Naive B cell (primary cell): ENCODE measurements around the gene RHOF. TPM values are rescaled to one million over a fixed set of nuclear protein-coding genes. Genes with fewer than 3 reads are reported as not detected.

Experiments used
- ATAC-seq, 2 donors: fragments of 150-1000 bp; cut with Tn5 transposase; 2 replicates each; pipeline ENCODE4 v1.10.0; 2021; ENCODE audit warnings: low read depth in 2 of 2, mild to moderate bottlenecking in 2 of 2, moderate library complexity in 2 of 2
- DNase-seq: peaks from one replicate; pipeline ENCODE4 v3.0.0; 2022
- H3K27ac Mint-ChIP-seq, 6 donors: one replicate each; pipeline ENCODE4 v1.8.0; 2020 to 2022; ENCODE audit warnings: mild to moderate bottlenecking in 6 of 6, mixed read lengths in 6 of 6, moderate library complexity in 5 of 6, inconsistent platforms in 2 of 6
- H3K27me3 Mint-ChIP-seq, 3 donors: one replicate each; pipeline ENCODE4 v1.8.0; 2021 to 2022; ENCODE audit warnings: mixed read lengths in 3 of 3, mild to moderate bottlenecking in 1 of 3
- H3K36me3 Mint-ChIP-seq, 2 donors: one replicate each; pipeline ENCODE4 v1.8.0; 2020 to 2022; ENCODE audit warnings: mixed read lengths in 2 of 2, inconsistent platforms in 1 of 2, mild to moderate bottlenecking in 1 of 2
- H3K4me1 Mint-ChIP-seq, 3 donors: one replicate each; pipeline ENCODE4 v1.8.0; 2020 to 2022; ENCODE audit warnings: mixed read lengths in 3 of 3, inconsistent platforms in 1 of 3, mild to moderate bottlenecking in 1 of 3, moderate library complexity in 1 of 3
- H3K4me3 Mint-ChIP-seq, 8 donors: one replicate each; pipeline ENCODE4 v1.8.0; 2020 to 2022; ENCODE audit warnings: mild to moderate bottlenecking in 8 of 8, mixed read lengths in 8 of 8, moderate library complexity in 8 of 8, inconsistent platforms in 2 of 8
- H3K9me3 Mint-ChIP-seq, 7 donors: one replicate each; pipeline ENCODE4 v1.8.0; 2020 to 2022; ENCODE audit warnings: mixed read lengths in 7 of 7, mild to moderate bottlenecking in 5 of 7, inconsistent platforms in 2 of 7, moderate library complexity in 1 of 7
- polyA plus RNA-seq, 6 donors: library from polyadenylated mRNA; unstranded; fragments of 300-500 nt; fragmentation: Illumina TruSeq; gene quantifications; one replicate each; pipeline ENCODE4 v1.2.3, GENCODE V29; 2021; ENCODE audit warnings: low read depth in 6 of 6

The RHOF gene
- polyA plus RNA-seq, 6 donors from 2014 or later, result 40.2 to 63.9 (median 50.2) TPM

DNA sequence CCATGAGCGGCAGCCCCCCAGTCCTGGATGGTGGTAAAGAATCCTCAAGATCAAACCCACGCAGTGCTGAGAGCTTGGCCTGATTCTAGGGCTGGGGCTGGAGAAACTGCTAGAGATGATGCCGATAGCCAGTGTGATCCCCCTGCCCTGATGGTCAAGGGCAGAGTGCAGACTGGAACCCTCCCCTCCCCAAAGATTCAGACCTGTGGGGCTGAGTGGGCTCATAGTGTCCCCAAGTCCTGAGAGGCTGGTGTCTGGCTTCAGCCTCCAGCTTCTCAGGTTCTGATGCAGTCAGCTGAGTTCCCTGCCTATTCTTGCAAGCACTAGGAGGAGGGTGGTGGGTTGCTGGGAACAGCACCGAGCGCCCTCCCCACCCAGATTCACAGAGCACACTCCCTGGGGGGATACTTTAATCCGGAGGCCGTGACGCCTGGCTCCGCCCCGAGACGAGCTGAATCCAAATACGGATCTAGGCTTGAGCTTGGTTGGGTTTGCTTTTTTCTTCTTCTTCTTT is 11.9 kb downstream of the RHOF start:
- Mint-ChIP-seq H3K9me3 (no peaks in the 10 kb centered on the region), H3K36me3 (peaks cover 0 to 7% of the 10 kb centered on the region in 2 donors), H3K27me3 (no peaks in the 10 kb centered on the region), H3K4me1 (peaks cover 35 to 65% (median 51%) of the 10 kb centered on the region in 3 donors), H3K4me3 (peak overlapping the region; percentile 74 to 91 (median 82)), H3K27ac (peak overlapping the region; percentile 91 to 99 (median 98))
- peak; percentile 38 for DNase-seq
- ATAC-seq, result peak; percentile 46 to 54

DNA sequence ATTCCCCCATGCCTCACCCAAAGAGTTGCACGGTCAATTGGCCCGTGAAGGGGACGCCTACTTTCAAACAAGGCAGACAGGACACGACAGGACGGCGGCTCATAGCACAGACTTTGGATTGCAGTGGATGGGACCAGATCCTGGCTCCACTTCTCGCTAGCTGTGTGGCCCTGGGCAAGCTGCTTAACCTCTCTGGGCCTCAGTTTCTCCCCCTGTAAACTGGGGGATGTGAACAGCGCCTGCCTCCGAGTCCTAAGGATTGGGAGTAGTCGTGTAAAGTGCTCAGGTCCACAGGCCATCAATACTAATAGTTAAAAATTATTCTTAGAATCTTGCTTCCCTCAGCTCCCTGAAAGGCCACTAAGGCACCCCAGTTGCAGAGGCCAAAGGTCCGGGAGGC is 13.1 kb downstream of the RHOF start:
- Mint-ChIP-seq H3K9me3 (no peaks in the 10 kb centered on the region), H3K4me1 (peaks cover 33 to 60% (median 50%) of the 10 kb centered on the region in 3 donors), H3K36me3 (peaks cover 0 to 7% of the 10 kb centered on the region in 2 donors), H3K27me3 (no peaks in the 10 kb centered on the region), H3K4me3 (peak overlapping the region in 1 of 8 donors; percentile 69), H3K27ac (peak overlapping the region in 5 of 6 donors; percentile 47 to 99 (median 57))
- no peak for ATAC-seq
- DNase-seq, result no peak

DNA sequence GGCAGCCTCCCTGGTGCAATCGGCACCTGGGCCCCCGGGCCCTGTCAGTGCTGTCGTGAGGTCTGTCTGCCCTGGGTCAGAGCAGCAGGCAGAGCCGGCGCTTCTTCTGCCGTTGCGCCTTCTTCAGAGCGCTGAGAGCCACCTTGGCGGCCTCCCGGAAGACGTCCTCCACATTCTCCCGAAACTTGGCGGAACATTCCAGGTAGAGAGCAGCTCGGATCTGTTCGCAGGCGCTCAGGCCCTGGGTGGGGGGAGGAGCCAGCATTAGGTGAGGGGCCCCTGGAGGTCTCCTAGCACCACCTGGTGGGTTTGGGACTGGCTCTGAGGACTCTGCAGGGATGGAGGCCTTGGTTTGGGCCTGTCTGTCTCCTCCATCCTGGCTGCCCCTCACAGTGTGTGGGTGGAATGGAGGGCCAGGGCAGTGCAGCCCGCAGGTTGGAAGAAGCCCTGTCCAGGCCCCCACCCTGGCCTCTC is 14.0 kb downstream of the RHOF start:
- Mint-ChIP-seq H3K36me3 (peaks cover 0 to 7% of the 10 kb centered on the region in 2 donors), H3K9me3 (no peaks in the 10 kb centered on the region), H3K4me3 (no peak overlapping the region), H3K27ac (peak overlapping the region in 1 of 6 donors; percentile 51), H3K27me3 (no peaks in the 10 kb centered on the region), H3K4me1 (peaks cover 27 to 51% (median 47%) of the 10 kb centered on the region in 3 donors)
- ATAC-seq, result no peak
- DNase-seq, result no peak

DNA sequence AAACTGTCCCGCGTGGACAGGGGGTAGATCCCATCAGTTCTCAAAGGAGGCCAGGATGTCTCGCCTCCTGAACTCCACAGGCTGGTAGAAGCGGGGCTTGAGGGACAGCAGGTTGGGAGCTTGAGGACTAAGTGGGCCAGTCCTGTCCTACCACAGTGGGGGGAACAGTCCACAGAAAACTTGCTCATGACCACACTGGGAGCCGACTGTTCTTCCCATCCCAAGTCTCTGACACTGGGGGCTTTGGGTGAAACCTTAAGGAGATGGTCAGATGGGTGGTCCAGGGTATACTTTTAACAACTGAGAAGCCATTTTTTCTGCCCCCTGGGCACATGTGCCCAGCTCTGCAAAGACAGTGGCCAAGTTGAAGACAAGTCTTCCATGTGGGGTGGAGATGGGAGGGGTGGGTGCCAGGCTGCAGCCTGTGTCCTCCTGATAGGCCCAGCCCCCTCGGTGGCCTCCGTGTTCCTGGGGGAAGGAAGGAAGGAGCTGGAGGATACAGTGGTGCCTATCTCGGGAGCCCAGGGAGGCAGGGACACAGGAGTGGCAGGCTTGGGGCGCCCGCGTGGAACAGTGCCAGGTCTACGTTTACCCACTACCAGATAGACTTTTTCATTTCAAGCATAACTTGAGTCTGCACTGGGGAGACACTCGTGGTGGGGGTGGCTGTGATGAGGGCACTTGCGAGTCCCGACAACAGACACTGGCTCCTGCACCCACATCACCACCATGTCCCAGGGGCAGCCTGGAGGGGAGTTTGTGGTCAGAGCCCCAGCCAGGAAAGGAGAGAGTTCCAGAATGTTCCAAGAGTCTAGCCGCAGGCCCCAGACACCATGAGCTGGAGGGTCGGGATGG is 14.7 kb downstream of the RHOF start:
- DNase-seq, result no peak
- Mint-ChIP-seq H3K27ac (peak overlapping the region in 4 of 6 donors; percentile 49 to 82 (median 70)), H3K4me1 (peaks cover 24 to 47% (median 44%) of the 10 kb centered on the region in 3 donors), H3K9me3 (no peaks in the 10 kb centered on the region), H3K4me3 (peak overlapping the region in 2 of 8 donors; percentile 65 to 74), H3K36me3 (peaks cover 0 to 3% of the 10 kb centered on the region in 2 donors), H3K27me3 (no peaks in the 10 kb centered on the region)
- no peak for ATAC-seq

DNA sequence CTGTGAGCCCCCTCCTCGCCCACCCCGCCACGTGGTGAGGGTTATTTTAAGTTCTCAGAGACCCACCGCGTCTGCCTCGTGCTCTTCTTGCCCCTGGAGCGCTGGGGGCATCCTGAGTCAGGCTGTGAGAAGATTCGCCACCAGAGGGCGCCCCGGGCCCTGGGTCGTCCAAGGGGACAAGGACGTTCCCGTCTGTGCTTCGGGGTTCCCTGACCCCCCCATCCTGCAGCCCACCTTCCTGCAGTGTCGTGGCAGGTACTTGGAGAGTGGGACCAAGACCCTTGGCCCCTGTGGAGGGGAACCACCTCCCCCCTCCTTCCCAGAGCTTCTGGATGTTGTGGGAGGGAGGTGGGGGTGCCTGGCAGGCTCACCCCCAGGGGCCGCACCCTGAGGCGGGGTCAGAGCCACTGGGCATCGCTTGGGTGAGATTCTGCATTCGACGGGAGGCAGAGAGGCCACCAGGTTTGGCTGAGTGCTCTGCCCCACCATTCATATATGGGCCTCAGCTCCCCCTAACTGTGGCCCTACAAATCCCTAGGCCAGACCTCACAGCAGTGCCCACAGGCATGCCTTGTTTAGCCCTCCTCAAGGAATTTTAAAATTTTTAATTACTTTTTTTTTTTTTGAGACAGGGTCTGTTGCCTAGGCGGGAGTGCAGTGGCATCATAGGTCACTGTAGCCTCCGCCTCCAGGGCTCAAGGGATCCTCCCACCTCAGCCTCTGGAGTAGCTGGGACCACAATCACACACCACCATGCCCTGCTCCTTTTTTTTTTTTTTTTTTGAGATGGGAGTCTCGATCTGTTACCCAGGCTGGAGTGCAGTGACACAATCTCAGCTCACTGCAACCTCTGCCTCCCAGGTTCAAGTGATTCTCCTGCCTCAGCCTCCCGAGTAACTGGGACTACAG is 17.0 kb downstream of the RHOF start:
- Mint-ChIP-seq H3K9me3 (no peaks in the 10 kb centered on the region), H3K36me3 (no peaks in the 10 kb centered on the region), H3K27ac (peak overlapping the region in 3 of 6 donors; percentile 7 to 78 (median 78)), H3K4me3 (peak overlapping the region in 3 of 8 donors; percentile 15 to 34 (median 16)), H3K27me3 (no peaks in the 10 kb centered on the region), H3K4me1 (peaks cover 8 to 30% (median 27%) of the 10 kb centered on the region in 3 donors)
- DNase-seq (peak; percentile 83), ATAC-seq (peak; percentile 75 to 80)

DNA sequence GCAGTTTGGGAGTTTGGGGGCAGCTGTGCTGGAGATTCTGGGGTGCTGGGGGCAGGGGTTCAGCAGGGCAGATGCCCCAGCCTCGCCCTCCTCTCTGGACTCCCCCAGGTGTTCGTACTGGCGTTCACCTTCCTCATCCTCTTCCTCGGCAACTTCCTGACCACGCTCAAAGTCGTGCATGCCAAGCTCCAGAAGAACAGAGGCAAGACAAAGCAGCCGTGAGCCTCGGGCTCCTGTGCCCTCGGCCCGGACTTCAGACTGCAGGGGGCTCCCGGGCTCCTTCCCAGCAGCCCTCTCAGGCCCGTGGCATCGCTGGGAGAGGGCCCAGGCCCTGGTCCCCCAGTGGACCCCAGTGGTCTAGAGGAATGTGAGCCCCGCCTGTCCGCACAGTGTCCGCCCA is 18.0 kb downstream of the RHOF start:
- Mint-ChIP-seq H3K4me1 (peaks cover 8 to 26% (median 25%) of the 10 kb centered on the region in 3 donors), H3K27me3 (no peaks in the 10 kb centered on the region), H3K36me3 (no peaks in the 10 kb centered on the region), H3K27ac (peak overlapping the region in 1 of 6 donors; percentile 36), H3K9me3 (no peaks in the 10 kb centered on the region), H3K4me3 (no peak overlapping the region)
- ATAC-seq, result no peak
- no peak for DNase-seq

DNA sequence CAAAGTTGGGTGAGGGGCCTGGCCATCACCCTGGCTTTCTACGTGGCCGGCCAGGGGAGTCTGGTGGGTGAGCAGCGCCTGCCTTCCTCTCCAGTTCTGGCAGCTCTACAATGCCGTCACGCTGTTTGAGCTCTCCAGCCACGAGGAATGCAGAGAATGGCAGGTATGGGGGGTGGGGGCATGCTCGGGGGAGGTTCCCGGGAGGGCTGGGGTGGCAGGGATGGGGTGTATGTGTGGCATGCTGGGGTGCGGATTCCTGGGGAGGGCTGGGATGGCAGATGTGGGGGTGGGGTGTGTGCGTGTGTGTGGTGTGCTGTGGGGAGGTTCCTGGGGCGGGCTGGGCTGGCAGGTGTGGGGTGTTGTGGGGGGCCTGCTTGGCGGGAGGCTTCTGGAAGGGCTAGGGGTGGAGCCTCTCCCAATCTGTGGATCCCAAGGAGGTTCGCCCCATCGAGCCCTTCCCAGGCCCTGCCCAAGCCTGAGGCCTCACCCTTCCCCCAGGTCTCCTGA is 18.5 kb downstream of the RHOF start:
- H3K4me1 Mint-ChIP-seq, result peaks cover 8 to 26% (median 20%) of the 10 kb centered on the region in 3 donors
- H3K27ac Mint-ChIP-seq, result no peak overlapping the region
- ATAC-seq (no peak), DNase-seq (no peak)
- H3K9me3 Mint-ChIP-seq, result no peaks in the 10 kb centered on the region
- no peaks in the 10 kb centered on the region for H3K27me3 Mint-ChIP-seq
- H3K4me3 Mint-ChIP-seq, result no peak overlapping the region
- no peaks in the 10 kb centered on the region for H3K36me3 Mint-ChIP-seq

DNA sequence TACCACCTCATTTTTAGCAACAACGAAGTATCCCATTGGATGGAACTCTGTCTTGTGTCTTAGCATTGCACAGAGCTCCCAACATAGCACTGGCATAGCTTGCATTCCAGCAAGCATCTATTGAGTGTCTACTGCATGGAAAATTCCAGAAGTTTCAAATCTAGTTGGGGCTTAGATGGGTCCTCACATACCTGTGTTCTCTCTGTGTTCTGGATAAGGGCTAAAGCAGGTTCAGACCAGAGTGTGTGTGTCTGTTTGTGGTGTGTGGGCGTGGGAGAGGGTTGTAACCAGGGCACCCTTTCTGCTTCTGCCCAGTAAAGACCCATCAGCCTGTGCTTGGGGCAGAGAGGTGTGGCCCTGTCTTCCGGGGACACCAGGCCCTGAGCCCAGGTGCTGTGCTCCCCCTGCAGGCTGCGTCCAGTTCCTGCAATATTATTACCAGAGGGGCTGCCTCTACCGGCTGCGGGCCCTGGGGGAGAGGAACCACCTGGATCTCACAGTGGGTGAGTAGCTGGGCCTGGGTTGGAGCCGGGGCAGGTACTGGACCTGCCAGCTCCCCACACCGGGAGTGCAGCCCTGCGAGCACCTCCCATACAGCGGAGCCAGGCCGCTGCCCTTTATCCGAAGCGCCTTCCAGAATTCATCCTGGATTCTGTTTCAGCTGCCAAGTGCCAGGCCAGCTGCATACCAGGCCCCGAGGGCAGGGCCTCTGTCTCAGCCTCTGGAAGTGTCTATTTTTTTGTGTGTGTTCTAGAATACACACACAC is 20.3 kb downstream of the RHOF start:
- ATAC-seq (peak; percentile 86 to 88), DNase-seq (peak; percentile 78)
- no peaks in the 10 kb centered on the region for H3K27me3 Mint-ChIP-seq
- H3K4me1 Mint-ChIP-seq, result peaks cover 8 to 19% (median 16%) of the 10 kb centered on the region in 3 donors
- H3K9me3 Mint-ChIP-seq, result no peaks in the 10 kb centered on the region
- no peak overlapping the region for H3K4me3 Mint-ChIP-seq
- H3K36me3 Mint-ChIP-seq, result no peaks in the 10 kb centered on the region
- H3K27ac Mint-ChIP-seq, result peak overlapping the region in 5 of 6 donors; percentile 32 to 93 (median 73)

DNA sequence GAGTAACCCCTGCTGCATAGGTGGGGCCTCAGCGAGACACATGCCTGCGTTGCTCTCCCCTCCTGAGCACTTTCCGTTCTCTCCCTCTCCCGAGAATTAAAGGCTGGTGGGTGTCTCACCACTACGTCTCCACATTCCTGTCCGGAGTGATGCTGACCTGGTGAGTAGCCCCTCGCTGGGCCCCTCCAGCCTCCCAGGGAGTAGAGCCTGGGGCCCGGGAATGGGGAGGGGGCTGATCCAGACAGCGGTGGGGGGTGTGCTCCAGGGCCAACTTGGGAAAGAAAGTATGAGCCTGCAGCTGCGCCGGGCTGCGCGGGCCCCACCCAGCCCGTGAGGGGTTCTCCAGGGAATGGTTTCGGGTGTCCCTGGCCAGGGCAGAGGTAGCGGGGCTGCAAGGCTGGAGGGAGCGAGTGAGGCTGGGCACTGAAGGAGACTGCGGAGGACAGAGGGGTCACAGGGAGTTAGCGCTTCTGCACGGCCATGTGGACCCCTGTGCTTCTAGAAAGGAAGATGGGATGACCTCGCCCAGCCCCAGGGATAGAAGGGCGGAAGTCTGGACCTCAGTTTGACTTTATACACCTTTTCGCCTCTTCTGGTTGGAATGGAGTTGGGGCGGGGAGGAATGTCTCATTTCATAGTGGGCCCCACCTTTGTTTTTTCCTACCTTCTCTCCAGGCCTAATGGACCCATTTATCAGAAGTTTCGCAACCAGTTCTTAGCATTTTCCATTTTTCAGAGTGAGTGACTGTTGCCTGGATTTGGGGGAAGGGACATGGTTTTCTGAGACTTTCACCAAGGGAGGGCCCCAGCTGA is 22.5 kb downstream of the RHOF start:
- Mint-ChIP-seq H3K4me3 (no peak overlapping the region), H3K36me3 (no peaks in the 10 kb centered on the region), H3K27ac (no peak overlapping the region), H3K27me3 (no peaks in the 10 kb centered on the region), H3K9me3 (no peaks in the 10 kb centered on the region), H3K4me1 (peaks cover 5 to 14% (median 10%) of the 10 kb centered on the region in 3 donors)
- DNase-seq (no peak), ATAC-seq (no peak)

DNA sequence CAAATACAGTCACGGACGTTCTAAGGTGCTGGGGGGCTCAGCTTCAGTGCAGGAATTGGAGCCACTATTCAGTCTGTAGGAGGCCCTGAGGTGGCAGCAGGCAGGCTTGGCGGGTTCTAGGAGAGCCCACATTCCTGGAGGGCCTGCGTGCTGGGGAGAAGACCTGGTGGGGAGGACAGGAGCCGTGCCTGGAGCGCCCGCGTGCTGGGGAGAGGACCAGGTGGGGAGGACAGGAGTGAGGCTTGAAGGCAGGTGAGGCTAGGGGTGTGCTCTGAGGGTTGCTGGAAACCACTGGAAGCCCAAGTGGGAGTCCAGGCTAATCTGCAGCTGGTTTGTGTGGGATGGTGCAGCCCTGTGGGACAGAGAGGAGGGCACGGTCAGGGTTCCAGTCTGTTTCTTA is 23.1 kb downstream of the RHOF start:
- no peak overlapping the region for H3K4me3 Mint-ChIP-seq
- H3K36me3 Mint-ChIP-seq, result no peaks in the 10 kb centered on the region
- peak overlapping the region in 2 of 6 donors; percentile 16 to 30 for H3K27ac Mint-ChIP-seq
- H3K9me3 Mint-ChIP-seq, result no peaks in the 10 kb centered on the region
- no peaks in the 10 kb centered on the region for H3K27me3 Mint-ChIP-seq
- ATAC-seq (no peak), DNase-seq (no peak)
- peaks cover 4 to 12% (median 10%) of the 10 kb centered on the region in 3 donors for H3K4me1 Mint-ChIP-seq

DNA sequence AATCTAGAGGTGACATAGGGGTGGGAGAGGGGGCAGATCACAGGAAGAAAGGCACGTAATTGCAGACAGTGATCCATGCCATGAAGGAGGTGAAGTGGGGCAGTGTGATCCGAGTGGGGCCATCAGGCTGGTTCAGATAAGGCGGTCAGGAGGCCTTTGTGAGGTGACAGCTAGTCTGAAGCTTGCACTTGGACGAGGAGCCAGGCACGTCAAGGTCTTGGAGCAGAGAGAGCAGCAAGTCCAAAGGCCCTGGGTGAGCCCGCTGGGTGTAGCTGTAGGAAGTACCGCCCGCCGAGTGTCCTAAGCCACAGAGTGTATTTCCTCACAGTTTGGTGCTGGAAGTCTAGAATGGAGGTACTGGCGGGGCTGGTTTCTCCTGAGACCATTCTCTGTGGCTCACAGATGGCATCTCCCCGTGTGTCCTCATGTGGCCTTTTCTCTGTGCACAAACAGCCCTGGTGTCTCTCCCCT is 23.6 kb downstream of the RHOF start:
- Mint-ChIP-seq H3K9me3 (no peaks in the 10 kb centered on the region), H3K27ac (peak overlapping the region in 2 of 6 donors; percentile 7 to 16), H3K27me3 (no peaks in the 10 kb centered on the region), H3K4me1 (peaks cover 4 to 12% (median 10%) of the 10 kb centered on the region in 3 donors), H3K36me3 (no peaks in the 10 kb centered on the region), H3K4me3 (no peak overlapping the region)
- DNase-seq (no peak), ATAC-seq (no peak)
